Esophagus (tissue), 2 donors: Measurements from ENCODE around the gene DUSP22. TPM values are rescaled to one million over a fixed set of nuclear protein-coding genes. Genes with fewer than 3 reads are reported as not detected.

ENCODE experiments used
- H3K27ac ChIP-seq, 2 donors: one replicate each; pipeline ENCODE4 v1.5.1; 2013; ENCODE audit warnings: low read depth in 2 of 2, mild to moderate bottlenecking in 2 of 2, inconsistent platforms in 1 of 2, low read length in 1 of 2, moderate library complexity in 1 of 2
- H3K27me3 ChIP-seq, 2 donors: one replicate each; pipeline ENCODE4 v1.6.1; 2013; ENCODE audit warnings: low read length in 2 of 2, control low read depth in 1 of 2, mild to moderate bottlenecking in 1 of 2; ENCODE audit not compliant: insufficient read depth in 2 of 2, control insufficient read depth in 1 of 2
- H3K36me3 ChIP-seq, 2 donors: one replicate each; pipeline ENCODE4 v1.6.1; 2013; ENCODE audit warnings: low read length in 1 of 2; ENCODE audit not compliant: control insufficient read depth in 2 of 2, insufficient read depth in 2 of 2
- H3K4me1 ChIP-seq, 2 donors: one replicate each; pipeline ENCODE4 v1.6.1; 2013; ENCODE audit warnings: low read length in 1 of 2; ENCODE audit not compliant: control insufficient read depth in 2 of 2, insufficient read depth in 2 of 2
- H3K4me3 ChIP-seq, 2 donors: one replicate each; pipeline ENCODE4 v1.5.1; 2013; ENCODE audit warnings: low read length in 2 of 2, mild to moderate bottlenecking in 2 of 2, low read depth in 1 of 2, moderate library complexity in 1 of 2
- H3K9me3 ChIP-seq, 2 donors: one replicate each; pipeline ENCODE4 v1.6.1; 2013; ENCODE audit warnings: mild to moderate bottlenecking in 2 of 2, low read depth in 1 of 2, low read length in 1 of 2, moderate library complexity in 1 of 2; ENCODE audit not compliant: control insufficient read depth in 2 of 2, insufficient read depth in 1 of 2
- WGBS, 2 donors: extraction: QIAGEN DNeasy Blood & Tissue Kit; methylation state at CpG; one replicate each; pipeline ENCODE4 v1.1.7; 2013; 5-methylcytosine and 5-hydroxymethylcytosine counted together
- polyA plus RNA-seq, 2 donors: library from polyadenylated mRNA; stranded (reverse); fragments of 200-250 nt; gene quantifications; one replicate each; pipeline ENCODE4 v1.2.3, GENCODE V29; 2013
- donor health status: healthy with polysubstance abuse.
- donor health status: Bipolar disorder and iron deficiency.

Gene DUSP22
- polyA plus RNA-seq, 2 donors: 37.4 to 55.3 TPM

DNA sequence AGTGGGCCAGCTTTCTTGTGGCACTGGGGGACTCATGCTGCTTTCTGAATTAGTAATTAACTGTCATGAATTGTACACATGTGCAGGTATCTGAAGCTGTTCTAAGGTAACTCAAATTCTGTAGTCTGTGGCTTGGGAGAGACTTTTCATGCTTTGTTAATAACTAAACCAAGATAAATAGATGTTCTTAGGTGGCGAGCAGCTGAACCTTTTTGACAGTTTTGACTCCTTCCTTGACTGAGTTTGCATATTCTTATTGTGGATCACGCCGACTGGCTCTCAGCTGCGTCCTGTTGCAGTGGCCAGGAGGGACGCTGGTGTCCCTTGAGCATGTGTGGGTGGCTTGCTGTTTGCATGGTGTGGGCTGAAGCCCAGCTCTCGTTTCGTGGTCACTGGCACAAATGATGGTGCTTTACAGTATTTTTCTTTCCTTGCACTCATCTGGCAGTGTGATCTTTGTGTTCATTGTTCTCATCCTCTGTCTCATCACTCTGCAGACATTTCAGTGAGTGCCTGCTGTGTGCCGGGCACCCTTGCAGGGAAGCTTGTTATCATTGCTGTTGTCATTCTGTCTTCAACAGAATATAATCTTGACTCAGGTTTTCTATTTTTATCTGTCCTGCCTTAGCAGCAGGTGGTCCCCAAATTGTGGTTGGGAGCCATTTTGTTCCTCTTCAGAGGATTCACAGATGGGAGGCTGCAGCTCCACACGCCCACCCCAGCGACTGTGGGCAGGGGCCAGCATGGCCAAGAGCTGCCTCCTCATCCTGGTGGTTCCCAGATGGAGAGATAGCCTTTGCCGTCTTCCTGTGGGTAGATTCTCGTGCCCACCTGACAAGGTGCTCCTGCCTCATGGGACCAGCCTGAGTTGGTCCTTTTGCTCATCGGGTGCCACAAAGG lies 39.6 kb downstream of the DUSP22 start:
- Histone ChIP-seq H3K27me3 (no peaks in the 10 kb centered on the region), H3K4me1 (peaks cover 9 to 11% of the 10 kb centered on the region in 2 donors), H3K36me3 (peaks cover 0 to 3% of the 10 kb centered on the region in 2 donors), H3K4me3 (no peak overlapping the region), H3K27ac (no peak overlapping the region), H3K9me3 (peaks cover 5 to 8% of the 10 kb centered on the region in 2 donors)
- WGBS, 2 donors: 80% methylated on average over 13 of the region's 13 CpGs

DNA sequence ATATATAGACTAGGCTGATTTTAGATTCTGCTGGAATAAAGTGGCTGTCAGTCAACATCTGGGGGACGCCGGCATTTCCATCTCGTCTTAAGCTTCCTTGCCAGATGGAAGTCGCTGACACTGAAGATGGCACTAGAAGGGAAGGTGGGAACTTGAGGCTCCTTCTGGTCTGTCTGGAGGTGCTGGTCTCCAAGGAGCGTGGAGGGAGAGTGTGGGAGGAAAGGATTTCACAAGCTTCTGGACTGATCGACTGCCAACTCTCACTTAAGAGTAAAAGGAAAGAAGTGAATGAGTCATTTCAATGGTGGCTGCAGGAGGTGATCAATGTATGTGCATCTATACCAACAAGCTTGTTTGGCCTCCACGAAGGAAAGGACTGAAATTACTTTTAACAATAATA lies 40.4 kb downstream of the DUSP22 start:
- Histone ChIP-seq H3K27me3 (no peaks in the 10 kb centered on the region), H3K9me3 (peaks cover 0 to 8% of the 10 kb centered on the region in 2 donors), H3K4me1 (peaks cover 4 to 6% of the 10 kb centered on the region in 2 donors), H3K27ac (no peak overlapping the region), H3K36me3 (peaks cover 0 to 2% of the 10 kb centered on the region in 2 donors), H3K4me3 (no peak overlapping the region)
- WGBS, 2 donors: 72 to 75% methylated on average over 7 of the region's 7 CpGs

DNA sequence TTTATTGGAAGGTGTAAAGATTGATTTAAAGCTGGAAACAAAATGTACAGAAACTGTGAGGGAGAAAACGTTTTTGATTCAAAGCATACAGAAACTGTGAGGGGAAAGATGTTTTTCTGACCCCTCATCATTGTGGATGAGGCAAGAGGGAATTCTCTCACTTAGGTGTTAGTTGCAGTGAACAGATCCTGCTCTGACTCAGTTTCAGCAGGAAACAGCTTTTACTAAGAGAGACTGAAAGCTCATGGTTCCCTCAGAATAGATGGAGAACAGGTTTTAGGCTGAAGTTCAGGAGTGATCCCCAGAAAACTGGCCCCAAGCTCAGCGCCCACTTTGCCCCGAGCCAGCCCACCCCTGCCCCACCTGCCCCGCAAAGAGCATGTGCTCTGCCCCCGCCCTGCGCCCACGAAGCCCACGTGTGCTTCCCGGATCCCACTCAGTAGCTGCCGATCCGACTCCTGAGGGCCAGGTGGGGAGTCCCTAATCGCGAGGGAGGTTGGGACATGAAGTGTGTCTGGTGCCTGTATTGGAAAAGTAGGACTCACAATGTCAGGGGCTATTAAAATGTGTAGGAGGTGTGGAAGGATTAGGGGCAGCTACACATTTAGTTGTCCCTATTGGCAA lies 41.2 kb downstream of the DUSP22 start:
- WGBS, 2 donors: 83 to 85% methylated on average over 13 of the region's 13 CpGs
- Histone ChIP-seq H3K27me3 (no peaks in the 10 kb centered on the region), H3K4me1 (peaks cover 3 to 5% of the 10 kb centered on the region in 2 donors), H3K36me3 (peaks cover 0 to 2% of the 10 kb centered on the region in 2 donors), H3K4me3 (no peak overlapping the region), H3K9me3 (peaks cover 0 to 8% of the 10 kb centered on the region in 2 donors), H3K27ac (no peak overlapping the region)

DNA sequence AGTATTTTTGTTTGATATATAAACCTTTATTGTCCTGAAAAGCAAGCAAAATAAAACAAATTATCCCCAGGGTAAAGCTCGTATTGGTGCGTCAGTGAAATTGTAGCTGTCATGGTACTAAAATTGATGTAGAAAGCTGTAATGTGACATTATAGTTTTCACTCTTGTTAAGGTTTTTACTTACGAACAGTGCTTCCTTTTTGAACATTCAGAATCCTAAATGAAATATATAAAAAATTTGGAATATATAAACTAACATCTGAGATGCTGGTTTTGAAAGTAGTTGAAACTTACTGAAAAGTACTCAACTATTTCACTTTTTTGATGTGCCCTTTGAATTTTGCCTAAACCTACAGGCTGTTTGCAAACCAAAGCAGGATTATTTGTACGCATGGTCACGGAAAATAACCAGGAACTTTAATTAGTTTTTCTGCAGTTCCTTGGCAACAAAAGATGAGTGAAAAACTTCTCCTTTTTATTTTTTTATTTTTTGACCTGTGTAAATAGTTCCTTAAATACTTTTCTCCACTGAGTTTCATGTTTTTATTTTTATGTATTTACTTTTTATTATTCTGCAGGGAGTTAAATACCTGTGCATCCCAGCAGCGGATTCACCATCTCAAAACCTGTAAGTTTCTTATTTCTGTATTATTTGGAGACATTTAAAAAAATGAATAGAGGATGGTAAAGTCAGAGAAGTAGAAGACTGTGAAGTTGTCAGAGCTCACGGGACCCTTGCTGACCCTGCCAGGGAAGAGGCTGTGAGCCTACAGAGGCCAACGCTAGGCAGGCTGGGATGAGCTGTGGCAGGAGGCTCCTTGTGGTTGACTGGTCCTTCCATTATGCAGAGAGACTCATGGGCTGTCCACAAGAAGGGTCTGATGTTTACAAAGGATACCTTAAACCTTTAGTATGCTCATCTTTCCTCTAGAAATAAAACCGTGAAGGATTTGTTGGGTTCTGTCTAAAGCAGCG lies 42.5 kb downstream of the DUSP22 start:
- Histone ChIP-seq H3K36me3 (peaks cover 0 to 2% of the 10 kb centered on the region in 2 donors), H3K9me3 (peaks cover 0 to 8% of the 10 kb centered on the region in 2 donors), H3K4me3 (no peak overlapping the region), H3K27me3 (no peaks in the 10 kb centered on the region), H3K27ac (no peak overlapping the region), H3K4me1 (peaks cover 3 to 5% of the 10 kb centered on the region in 2 donors)
- WGBS, 2 donors: 89 to 90% methylated on average over 10 of the region's 10 CpGs

DNA sequence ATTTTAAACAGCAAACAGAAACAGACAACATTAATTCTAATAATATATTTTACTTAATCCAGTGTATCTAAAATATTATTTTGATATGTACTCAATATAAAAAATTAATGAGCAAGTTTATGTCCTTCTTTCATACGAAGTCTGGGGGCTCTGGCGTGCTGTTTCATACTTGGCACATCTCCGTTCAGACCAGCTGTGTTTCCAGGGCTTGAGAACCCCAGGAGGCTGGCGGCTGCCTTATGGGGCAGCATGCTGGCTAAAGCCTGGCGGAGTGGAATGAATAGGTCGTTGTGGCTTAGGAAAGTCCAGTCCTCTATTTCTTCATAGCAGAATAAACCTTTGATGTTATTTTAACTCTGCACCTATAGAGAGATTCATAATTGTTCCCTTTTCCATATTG lies 43.3 kb downstream of the DUSP22 start:
- no peak overlapping the region for H3K27ac ChIP-seq
- peaks cover 0 to 5% of the 10 kb centered on the region in 2 donors for H3K9me3 ChIP-seq
- no peak overlapping the region for H3K4me3 ChIP-seq
- peaks cover 0 to 2% of the 10 kb centered on the region in 2 donors for H3K36me3 ChIP-seq
- H3K4me1 ChIP-seq: peaks cover 3 to 5% of the 10 kb centered on the region in 2 donors
- no peaks in the 10 kb centered on the region for H3K27me3 ChIP-seq
- 80 to 86% methylated on average over 6 of the region's 6 CpGs for WGBS, 2 donors

DNA sequence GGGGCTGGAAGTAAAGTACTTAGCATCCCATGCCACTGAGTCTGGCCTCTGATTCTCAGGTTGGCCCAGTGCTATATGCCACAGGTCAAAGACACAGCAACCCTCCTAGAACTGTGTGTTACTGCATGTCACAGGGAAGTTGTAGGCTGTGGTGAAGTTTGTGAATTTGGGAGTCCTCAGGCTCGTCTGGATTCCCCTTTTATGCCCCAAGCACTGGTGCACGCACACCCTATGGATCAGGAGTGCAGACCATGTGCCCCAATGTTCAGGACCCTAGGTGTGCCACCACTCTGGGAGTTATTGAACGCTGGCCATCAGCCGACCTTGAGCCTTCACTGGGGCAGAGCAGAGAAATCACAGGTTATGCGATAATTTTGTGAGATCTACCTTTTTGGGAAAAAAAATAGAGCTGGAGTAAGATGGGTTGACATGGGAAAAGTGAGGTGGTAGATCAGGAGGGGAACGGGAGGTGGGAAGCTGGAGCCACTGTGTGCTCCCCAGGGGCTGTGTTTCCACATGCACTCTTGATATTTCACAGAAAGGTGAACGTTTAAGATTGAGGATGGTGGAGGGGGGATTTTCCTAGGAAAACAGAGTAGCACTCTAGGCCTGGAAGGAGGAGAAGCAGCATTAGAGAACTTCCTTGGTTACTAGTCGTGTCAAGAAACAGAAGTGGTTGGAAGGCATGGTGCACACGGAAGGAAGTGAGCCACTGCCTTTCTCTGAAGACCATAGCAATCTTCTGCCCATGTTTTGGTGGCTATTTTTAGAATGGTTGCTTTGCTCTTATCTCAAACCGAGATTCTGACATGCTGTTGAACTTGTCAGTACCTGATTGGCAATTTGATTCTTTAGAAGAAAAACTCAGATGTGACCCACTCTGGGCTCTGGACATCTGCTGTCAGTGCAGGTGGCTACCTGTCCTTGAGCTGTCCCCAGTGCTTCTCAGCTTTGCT lies 44.1 kb downstream of the DUSP22 start:
- H3K27me3 ChIP-seq: no peaks in the 10 kb centered on the region
- peaks cover under 1 to 5% of the 10 kb centered on the region in 2 donors for H3K9me3 ChIP-seq
- peaks cover 3 to 5% of the 10 kb centered on the region in 2 donors for H3K4me1 ChIP-seq
- H3K4me3 ChIP-seq: no peak overlapping the region
- H3K27ac ChIP-seq: no peak overlapping the region
- H3K36me3 ChIP-seq: peaks cover 0 to 6% of the 10 kb centered on the region in 2 donors
- WGBS, 2 donors: 67 to 71% methylated on average over 10 of the region's 10 CpGs

DNA sequence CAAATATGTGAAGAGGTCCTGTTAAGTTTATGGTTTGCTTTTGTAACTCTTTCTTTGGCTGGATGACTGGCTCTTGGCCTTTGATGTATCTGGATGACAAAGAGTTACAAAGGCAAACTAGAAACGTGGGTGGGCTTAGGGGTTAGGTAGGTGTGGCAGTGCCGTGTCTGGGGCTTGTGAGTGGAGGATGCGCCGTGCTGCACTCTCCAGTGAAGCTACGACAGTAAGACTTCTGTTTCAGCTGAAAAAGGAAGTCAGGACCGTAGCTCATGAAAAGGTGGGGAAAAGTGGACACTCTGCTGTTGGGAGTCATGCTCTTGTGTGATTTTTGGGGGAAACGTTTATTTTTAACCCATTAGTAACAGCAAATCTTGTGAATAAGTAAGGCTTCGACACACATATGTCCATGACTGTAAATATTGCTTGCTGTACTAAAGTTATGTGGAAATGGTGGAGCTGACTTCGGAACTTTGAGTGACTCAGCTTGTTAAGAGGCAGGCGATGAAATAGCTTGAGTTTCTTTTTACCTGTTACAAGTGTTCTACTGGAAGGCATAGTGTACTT lies 45.6 kb downstream of the DUSP22 start:
- WGBS, 2 donors: 66 to 73% methylated on average over 10 of the region's 10 CpGs
- H3K9me3 ChIP-seq: peaks cover 5% of the 10 kb centered on the region in 2 donors
- H3K4me3 ChIP-seq: no peak overlapping the region
- no peaks in the 10 kb centered on the region for H3K4me1 ChIP-seq
- H3K27ac ChIP-seq: no peak overlapping the region
- no peaks in the 10 kb centered on the region for H3K27me3 ChIP-seq
- peaks cover 0 to 14% of the 10 kb centered on the region in 2 donors for H3K36me3 ChIP-seq

DNA sequence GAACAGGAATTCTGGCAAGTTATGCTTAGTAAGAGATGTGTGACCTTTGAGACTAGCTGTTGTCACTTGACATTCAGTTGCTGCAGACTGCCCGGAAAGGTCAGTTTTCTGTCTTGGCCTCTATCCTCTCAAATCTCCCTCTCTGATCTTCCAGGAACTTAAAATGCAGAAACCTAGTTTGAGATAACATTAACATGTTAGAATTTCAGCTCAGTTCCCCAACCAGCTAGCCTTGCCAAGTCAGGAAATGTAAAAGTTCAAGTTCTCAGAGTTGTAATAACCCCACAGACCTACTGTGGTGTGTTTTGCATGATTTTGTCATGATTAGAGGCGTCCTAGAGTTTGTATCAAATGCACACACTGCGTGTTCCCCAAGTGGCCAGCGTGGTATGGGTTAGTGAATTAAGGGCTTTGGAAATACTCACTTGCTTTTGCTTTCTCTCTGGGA lies 46.6 kb downstream of the DUSP22 start:
- peaks cover 5% of the 10 kb centered on the region in 2 donors for H3K9me3 ChIP-seq
- 66 to 71% methylated on average over 4 of the region's 4 CpGs for WGBS, 2 donors
- no peaks in the 10 kb centered on the region for H3K27me3 ChIP-seq
- no peak overlapping the region for H3K27ac ChIP-seq
- no peak overlapping the region for H3K4me3 ChIP-seq
- H3K36me3 ChIP-seq: peaks cover 0 to 14% of the 10 kb centered on the region in 2 donors
- no peaks in the 10 kb centered on the region for H3K4me1 ChIP-seq
